NCI-H510A treated with DMSO at 0.1 percent for 48 hours (cell line): ENCODE results near the gene TRUB2.
"Not testable (repeated sequence)": the region's sequence is repeated elsewhere in the genome, so short reads cannot be mapped to it uniquely, and the experiment has no call there.

Source experiments
- DNase-seq: peaks from one replicate; lab custom pipeline; 2025; lab: John Stamatoyannopoulos, UW

The TRUB2 gene

GRCh38 chr9:128340691-128341434, 18.6 kb upstream of the TRUB2 start:
- DNase-seq = no peak

- DNase-seq = peak; percentile 72
Measured at GRCh38 chr9:128339761-128340690, 17.8 kb upstream of the TRUB2 start, which contains the start of gene SLC27A4. SLC27A4 (plus strand) TSS chr9:128340527; CDS start chr9:128343133, 2,606 bp downstream.

- DNase-seq = not testable (repeated sequence)
Measured at GRCh38 chr9:128338852-128339614, 16.8 kb upstream of the TRUB2 start.

GRCh38 chr9:128337936-128338335, 15.7 kb upstream of the TRUB2 start:
- DNase-seq = no peak

- no peak for DNase-seq
Measured at GRCh38 chr9:128335914-128336313, 13.7 kb upstream of the TRUB2 start.

- no peak for DNase-seq
Measured at GRCh38 chr9:128335161-128335560, 12.9 kb upstream of the TRUB2 start.

GRCh38 chr9:128333451-128333869, 11.2 kb upstream of the TRUB2 start:
- DNase-seq = no peak

GRCh38 chr9:128325629-128326028, 3.4 kb upstream of the TRUB2 start:
- DNase-seq = no peak

- no peak for DNase-seq
Measured at GRCh38 chr9:128324401-128324800, 2.2 kb upstream of the TRUB2 start.

GRCh38 chr9:128323791-128324190, 1.5 kb upstream of the TRUB2 start:
- no peak for DNase-seq

- no peak for DNase-seq
Measured at GRCh38 chr9:128323212-128323730, 1.0 kb upstream of the TRUB2 start.

- DNase-seq = peak; percentile 87
Measured at GRCh38 chr9:128321879-128322403, 306 bp downstream of the TRUB2 start.

- no peak for DNase-seq
Measured at GRCh38 chr9:128321343-128321742, 904 bp downstream of the TRUB2 start.

- DNase-seq = no peak
Measured at GRCh38 chr9:128317629-128318028, 4.6 kb downstream of the TRUB2 start.

GRCh38 chr9:128316421-128316820, 5.8 kb downstream of the TRUB2 start:
- DNase-seq = no peak

- DNase-seq = no peak
Measured at GRCh38 chr9:128314697-128315096, 7.5 kb downstream of the TRUB2 start.

- DNase-seq = no peak
Measured at GRCh38 chr9:128310461-128310860, 11.8 kb downstream of the TRUB2 start.

GRCh38 chr9:128309551-128309950, 12.7 kb downstream of the TRUB2 start:
- DNase-seq = no peak

GRCh38 chr9:128304971-128305288, 17.3 kb downstream of the TRUB2 start:
- DNase-seq = no peak

GRCh38 chr9:128304136-128304970, 17.9 kb downstream of the TRUB2 start:
- DNase-seq = no peak
